GOT3 (cell line): Measurements from ENCODE around the gene HEXIM2.

Experiments used
- DNase-seq: peaks from one replicate; lab custom pipeline; 2025; ENCODE audit warnings: mixed read lengths; lab: John Stamatoyannopoulos, UW

HEXIM2 gene

DNA sequence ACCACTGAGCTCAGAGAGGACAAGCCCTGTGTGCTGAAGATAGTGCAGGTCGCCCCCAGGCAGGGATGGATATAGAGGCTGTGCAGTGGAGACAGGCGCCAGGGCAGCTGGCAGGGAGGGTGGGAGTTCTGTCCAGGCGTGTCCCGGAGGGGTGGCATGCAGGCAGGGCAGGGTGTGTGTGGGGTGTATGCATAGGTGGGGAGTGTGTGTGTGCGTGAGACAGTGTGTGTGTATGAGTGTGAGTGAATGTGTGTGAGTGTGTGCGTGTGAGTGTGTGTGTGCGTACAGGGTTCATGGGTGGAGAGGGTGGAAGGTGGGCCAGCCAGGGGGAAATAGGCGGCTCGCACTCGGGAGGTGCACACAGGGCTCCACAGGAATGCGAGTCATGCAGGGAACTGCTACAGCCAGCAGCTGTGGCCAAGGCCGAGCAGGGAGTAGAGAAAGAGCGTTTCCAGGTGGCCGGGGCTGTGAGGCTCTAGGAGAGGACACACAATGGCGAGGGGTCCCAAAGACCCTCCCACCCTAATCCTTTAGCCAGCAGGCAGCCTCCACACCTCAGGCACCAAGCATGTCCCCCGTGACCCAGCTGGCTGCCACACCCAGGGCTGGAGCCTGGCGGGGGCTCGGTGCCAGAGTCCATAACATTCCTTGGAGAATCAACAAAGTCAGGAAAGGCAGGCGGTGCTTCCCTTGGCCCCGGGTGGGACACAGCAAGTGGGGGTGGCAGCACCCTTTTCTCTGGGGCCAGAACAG lies 34.0 kb upstream of the HEXIM2 start:
- no peak for DNase-seq

DNA sequence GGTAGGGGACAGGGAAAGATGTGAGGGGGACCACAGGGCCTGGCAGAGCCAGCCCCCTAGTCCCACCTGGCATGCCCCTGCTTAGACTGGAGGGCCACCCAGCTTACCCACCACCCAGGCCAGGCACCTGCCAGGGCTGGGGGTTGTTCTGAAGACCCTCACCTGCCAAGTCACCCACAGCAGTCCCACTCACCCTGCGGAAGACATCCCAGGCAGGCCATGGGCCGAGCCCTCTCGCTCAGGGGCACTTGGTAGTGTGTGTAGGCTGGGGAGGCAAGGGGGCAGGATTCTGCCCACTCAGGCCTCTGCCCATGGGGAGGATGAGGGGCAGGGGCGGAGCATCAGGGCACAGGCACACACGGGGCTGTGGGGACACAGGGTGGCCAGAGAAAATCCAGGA lies 33.3 kb upstream of the HEXIM2 start:
- no peak for DNase-seq

DNA sequence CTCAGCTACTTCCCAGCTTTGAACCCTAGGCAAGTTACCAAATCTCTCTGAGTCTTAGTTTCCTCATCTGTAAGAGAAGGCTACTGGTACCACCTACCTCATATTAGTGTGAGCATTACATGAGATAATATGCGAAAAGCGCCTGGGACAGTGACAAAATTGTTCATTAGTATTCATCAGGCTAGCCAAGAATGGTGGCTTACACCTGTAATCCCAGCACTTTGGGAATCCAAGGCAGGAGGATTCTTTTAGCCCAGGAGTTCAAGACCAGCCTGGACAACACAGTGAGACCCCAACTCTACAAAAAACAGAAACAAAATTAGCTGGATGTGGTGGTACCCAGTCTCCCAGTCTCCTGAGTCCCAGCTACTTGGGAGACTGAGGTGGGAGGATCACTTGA lies 32.7 kb upstream of the HEXIM2 start:
- DNase-seq = no peak

DNA sequence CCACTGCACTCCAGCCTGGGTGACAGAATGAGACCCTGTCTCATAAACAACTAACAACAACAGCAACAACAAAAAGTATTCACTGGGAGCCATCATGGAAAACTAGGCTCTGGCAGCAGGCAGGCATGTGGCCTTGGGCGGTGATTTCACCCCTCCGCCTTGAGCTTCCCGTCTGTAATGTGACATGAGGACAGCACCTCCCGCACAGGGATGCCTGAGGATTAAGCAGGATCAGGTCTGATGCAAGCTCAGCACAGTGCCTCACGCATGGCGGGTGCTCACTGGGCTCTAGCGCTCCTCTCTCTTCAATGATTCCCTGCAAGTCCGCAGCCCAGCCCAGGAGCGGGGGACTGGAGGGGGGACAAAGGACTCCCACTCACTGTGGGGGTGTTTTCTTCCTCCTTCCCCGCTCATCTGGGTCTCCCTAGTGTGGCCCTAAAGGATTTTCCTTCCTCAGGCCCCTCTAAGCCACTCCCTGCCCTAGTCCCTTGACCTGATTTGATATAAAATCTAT lies 32.2 kb upstream of the HEXIM2 start:
- DNase-seq = no peak

DNA sequence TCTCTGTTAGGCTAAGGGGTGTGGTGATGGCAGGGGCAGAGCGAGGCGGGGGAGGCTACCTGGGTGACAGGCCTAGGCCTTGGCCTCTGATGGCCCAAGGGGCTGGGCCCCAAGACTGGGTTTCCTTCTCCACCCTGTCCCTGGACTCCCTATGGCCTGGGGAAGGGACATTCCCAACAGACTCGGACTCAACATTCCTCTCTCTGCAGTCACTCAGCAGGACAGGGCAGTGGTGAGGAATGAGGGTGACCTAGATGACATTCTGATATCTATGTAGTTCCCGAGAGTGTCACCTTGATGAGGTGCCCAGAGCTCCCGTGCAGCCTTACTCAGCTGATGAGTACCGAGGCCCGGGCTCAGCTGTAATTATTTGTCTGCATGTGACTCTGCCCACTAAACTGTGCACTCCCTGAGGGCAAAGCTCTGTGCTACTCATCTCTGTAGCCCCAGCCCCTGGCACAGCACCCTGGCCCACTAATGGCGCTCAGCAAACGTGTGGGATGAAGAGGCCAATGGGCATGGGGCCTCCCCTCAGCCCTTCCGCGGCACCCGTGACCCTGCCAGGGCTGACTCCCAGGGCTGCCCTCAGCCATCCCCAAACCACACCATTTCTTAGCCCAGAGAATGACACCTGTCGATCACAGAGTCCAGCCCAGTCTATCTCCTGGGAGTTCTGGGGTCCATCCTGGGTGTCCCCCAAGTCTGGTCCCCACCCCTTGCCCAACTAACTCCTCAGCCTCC lies 31.6 kb upstream of the HEXIM2 start:
- DNase-seq = no peak

DNA sequence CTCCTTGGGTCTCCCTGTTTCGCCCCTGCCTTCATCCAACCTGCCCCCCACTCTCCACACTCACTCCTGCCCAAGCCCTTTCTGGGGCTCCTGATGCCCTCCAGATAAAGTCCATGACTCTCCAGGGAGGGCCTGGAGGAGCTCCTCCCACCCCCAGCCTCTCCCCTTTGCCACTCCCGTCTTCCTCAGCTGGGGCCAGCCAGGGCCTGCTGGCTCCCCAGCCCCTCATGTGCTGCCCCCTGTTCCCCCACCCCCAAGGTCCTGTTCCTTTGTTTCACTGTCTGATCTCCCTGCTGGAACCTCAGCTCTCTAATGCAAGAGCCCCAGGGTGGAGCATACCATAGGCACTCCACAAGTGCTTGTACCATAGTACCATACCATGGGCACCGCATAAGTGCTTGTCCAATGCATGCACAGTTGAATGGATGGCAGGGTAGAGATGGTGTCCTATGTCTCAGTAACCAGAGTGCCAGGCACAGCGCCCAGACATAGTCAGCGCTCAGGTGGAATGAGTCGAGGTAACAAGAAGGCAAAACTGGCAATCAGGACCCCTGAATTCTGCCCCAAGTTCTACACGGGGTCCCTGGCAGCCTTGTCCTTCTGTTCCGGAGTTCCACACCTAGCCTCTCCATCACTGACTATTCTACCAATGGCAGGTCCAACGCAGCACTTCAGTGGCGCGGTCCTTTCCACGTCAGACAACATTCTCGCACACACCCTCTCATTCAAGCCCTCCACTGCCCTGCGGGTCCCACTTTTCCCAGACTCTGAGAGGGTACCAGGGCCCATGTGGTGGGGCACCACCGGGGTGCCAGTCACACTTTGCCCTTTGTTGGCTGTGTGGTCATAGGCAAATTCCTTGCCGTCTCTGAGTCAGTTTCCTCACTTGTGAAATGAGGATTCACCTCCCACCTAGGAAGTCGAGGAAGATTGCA lies 30.7 kb upstream of the HEXIM2 start:
- DNase-seq = no peak

DNA sequence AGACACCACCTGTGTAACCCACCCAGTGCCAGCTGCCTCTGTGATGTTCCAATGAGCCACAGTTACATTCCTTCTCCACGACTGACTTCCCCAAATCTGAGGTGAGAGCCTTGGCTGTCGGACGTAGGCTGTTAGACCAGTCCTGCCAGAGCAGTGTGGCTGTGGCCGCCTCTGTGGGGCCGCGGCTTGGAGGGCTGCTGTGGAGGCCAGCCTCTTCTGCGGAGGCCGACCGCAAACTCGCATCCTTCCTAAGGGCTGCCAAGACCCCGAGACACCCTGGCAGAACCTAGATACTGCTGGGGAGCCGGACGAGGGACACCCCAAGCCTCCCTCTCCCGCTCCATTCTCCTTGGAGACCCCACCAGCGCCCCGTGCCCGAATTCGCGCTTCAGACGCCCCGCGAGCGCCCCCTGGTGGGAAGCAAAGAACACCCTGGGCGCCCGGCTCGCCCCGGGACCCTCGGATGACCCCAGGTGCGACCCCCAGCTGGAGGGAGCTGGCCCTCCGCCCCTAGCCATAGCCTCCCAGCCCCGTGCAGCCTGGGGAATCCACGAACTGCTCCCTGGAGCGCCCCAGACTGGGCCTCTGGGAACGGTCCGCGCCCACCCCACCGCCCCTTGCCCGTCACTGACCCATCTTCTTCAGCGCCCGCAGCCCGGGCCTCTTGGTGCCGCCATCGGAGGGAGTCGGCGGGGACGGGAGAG lies 29.9 kb upstream of the HEXIM2 start:
- no peak for DNase-seq

DNA sequence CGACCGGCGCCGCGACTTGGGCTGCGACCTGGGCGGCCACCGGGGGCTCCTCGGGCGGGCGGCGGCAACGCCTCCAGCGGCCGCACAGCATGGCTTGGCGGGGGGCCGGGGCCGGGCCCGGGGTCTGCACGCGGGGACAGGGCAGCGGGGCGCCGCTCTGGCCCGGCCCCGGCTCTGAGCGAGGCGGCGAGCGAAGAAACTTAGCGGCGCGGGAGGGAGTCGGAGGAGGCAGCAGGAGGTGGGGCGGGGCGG lies 29.4 kb upstream of the HEXIM2 start, which contains the start of gene PLCD3:
Gene PLCD3 (minus strand): TSS at position 196 of the 252 bp plus-strand sequence. CDS start 105 bp downstream, at position 91.
- no peak for DNase-seq

DNA sequence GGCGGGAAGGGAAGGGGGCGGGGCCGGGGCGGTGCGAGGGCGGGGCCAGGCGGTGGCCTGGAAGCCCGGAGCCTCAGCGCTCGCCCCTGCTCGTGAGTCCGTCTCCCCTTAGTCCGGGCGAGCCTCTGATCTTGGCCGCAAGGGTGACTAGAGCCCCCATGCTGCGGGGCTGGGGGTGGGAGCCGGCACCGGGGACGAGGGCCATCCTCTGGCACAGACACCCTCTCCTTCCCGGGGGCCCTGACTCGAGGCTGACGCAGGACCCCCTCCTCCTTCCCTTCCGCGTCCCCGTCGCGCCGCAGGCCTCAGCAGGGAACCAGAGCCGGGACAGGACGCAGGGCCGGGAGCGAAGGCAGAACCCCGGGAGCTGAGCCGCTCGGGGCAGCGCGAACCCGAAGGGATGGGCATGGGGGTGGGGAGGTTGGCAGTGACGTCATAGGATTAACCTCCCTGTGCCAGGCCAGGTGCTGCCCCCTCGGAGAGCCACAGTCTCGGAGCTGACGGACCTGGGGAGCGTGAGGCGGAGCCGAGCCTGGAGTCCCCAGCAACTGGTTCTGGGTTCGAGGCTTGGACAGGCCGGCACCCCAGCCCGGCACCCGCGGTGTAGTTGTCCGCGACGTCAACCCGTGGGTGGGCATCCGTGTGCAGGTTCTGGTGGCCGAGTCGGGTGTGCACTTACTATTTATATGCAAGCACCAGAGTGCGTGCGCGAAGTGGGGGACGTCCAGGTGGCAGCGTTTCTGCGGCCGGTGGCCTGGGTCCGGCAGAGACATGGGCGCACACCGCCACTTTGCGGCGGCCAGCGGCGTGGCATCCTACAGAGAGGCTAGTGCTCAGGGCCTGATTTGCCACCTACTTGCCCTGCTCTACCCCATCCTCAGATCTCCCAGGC lies 28.9 kb upstream of the HEXIM2 start:
- peak; percentile 76 for DNase-seq

DNA sequence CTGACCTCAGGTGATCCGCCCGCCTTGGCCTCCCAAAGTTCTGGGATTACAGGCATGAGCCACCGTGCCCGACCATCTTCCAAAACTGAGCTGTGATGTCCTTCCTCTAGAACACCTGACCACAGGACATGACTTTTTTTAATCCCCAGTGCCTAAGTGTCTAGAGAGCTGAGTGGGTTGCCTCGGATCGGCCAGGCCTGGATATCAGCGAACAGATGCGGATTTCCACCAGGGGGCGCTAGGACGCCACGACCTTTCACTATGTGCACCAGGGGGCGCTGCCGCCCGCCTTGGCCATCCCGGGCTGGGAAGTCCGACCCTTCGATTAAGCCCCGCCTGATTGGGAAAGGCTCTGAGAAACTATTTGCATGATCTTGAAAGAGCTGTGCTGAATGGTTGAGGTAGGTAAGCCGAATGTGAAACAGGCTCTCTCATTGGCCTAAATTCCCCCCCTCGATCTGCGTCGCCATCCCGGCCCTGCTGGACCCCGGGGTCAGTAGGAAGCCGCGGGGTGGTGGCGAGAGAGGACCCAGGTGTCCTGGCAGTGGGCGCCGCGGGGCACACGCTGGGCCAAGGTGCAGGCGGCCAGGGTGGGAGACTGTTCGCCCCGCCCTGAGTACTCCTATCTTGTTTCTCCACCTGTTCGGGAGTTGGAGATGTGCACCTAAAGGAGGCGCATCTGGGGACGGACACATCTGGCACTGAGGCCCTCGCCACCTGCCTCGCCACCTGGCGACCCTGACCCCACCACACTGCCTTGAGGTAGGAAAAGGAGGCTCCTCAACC lies 26.3 kb upstream of the HEXIM2 start, which contains the start of gene ACBD4:
Gene ACBD4 (plus strand): TSS at position 496 of the 786 bp plus-strand sequence. CDS start 458 bp downstream, outside the sequence.
- DNase-seq = peak; percentile 91

DNA sequence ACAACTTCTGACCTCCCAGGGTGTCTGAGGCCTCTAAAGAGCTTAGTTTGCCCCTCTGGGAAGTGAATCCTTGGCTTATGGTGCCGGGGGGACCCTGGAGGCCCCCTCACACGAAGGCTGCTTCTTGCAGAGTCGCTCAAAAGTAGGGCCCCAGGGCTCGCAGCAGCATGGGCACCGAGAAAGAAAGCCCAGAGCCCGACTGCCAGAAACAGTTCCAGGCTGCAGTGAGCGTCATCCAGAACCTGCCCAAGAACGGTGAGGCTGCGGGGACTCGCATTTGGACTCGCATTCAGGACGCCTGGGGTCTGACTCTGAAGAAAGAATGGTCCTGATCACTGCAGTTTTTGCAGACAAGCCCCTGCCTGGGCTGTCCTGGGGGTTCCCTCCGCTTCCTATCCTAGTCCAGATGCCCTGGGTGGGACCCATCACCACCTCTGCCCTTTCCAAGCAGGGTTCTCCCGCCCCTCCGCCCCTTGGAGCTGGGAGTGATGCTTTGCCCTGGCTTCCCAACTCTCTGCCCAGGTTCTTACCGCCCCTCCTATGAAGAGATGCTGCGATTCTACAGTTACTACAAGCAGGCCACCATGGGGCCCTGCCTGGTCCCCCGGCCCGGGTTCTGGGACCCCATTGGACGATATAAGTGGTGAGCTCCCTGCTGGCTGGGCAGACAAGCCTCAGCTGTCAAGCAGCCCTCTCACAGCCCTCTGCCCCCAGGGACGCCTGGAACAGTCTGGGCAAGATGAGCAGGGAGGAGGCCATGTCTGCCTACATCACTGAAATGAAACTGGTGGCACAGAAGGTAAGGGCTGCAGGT lies 25.5 kb upstream of the HEXIM2 start:
- DNase-seq = no peak

DNA sequence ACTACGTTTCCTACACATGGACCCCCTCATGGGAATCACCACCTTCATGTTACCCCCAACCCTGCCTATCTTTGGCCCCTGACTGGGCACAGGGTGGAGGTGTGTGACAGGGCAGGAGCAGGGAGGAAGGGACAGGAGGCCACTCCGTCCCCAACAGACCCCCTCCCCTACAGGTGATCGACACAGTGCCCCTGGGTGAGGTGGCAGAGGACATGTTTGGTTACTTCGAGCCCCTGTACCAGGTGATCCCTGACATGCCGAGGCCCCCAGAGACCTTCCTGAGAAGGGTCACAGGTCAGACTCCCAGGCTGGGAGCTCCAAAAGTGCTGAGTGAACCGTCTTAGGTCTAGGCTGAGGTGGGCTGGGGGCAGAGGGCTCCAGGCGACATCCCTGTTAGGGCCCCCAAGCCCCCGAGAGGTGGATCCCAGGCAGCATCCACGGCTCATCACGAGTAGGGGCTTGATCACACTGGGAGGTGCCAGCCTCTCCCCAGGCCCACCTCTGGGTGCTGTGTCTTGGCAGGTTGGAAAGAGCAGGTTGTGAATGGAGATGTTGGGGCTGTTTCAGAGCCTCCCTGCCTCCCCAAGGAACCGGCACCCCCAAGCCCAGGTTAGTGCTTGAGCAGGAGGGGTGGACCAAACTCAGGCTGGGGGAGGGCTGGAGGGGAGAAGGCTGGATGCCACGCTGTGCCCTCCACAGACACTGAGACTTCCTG lies 24.7 kb upstream of the HEXIM2 start:
- no peak for DNase-seq

DNA sequence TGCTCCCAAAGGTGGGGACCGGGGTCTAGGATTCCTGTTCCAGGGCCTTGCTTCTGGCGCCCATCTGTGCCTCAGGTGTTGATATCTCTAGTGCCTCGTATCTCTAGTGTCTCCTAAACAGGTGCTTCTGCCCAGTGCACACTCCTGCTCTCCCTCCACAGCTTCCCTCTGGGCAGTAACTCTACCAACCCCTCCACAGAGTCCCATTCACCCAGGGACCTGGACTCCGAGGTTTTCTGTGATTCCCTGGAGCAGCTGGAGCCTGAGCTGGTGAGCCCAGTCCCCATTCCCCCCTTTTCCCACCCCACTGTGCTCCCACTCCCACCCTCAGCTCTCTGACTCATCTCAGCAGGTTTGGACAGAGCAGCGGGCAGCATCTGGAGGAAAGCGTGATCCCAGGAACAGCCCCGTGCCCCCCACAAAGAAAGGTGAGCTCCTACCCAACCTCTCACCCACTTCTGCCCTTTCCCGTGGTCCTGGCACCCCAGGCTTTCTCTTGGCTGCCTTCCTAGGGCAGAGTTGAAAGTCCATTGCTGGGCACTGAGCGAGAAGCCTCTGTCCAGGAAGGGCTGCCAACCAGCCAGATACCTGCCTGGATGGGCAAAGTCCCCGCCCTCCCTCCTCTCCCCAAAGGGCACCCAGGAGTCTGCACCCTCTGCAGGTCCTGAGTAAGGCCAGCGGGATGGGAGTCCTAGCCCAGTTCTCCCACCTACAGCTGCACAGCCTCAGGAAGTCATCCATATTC lies 23.9 kb upstream of the HEXIM2 start:
- DNase-seq = no peak

DNA sequence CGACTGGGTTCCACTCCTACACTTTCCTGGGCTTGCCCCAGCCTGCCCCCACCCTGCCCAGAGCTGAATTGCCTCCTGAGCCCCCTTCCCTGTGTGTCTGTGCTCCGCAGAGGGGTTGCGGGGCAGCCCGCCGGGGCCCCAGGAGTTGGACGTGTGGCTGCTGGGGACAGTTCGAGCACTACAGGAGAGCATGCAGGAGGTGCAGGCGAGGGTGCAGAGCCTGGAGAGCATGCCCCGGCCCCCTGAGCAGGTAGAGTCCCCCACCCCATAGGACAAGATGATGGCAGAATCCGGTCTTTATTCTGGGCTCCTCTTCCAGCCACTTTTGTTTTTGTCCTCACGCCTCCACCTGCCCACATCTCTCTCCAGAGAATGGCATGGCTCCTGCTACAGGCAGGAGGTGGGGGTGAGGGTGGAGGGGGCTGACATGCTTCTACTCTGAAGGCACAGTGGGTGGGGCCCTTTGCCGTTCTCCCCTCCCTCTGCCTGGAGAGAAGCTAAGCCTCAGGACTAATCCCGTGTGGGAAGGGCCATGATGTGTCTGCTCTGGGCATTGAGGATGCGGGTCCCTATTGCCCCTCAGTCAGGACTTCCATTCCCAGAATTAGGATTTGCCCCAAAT lies 22.7 kb upstream of the HEXIM2 start:
- DNase-seq = no peak

DNA sequence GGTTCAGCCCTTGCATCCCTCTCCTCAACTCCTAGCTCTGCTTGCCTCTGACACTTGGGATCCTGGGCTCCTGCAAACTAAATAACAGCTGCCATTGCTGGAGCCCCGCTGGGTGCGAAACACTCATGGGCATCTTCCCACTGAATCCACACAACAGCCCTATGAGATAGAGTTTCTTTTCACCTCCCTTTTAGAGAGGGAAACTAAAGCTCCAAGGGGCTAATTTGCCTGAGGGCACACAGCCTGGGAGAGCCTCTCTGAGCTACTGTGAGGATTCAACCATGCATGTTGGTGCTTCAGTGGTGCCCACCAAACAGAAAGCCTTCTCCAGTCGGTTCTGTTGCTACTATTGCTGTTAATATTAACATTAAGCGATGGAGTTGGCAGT lies 22.1 kb upstream of the HEXIM2 start:
- no peak for DNase-seq

DNA sequence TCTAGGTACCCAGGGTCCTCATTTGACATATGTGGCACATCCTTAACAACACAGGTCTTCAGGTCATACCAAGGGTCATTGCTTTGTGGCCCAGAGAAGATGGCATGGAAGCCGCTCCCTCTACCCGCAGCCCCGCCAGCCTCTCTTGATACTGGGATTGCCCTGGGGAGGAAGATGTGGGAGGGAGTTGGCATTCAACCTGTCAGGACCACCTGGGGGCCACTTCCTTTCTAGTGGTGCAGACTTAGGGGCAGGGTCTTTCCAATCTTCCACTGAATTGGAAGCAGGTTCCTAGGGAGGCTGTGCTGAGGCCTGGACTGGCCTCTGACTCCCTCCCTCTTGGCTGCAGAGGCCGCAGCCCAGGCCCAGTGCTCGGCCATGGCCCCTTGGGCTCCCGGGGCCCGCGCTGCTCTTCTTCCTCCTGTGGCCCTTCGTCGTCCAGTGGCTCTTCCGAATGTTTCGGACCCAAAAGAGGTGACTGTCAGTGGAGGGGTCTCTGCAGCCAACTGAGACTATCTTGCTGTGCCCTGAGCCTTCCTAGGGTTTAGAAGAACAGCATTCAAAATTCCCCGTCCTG lies 18.5 kb upstream of the HEXIM2 start:
- DNase-seq = no peak

DNA sequence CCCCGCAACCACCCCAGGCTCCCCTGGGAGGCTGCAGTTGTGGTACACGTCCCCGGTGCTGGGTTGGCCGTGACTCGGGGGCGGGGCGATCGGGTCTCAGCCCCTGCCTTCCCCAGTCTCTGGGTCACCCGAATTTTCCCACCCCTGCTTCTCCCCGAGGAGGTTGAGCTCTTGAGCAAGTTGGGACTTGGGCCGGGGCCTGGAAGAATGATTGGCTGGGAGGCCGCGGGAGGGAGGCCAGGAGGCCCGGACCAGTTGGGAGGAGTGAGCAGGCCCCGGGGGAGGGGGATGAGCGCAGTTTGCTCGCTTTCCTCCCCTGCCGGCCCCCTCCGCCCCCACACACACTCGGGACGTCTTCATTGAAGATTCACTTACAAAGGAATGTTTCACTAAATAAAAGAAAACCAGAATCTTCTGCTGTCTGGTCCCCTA lies 17.9 kb upstream of the HEXIM2 start:
- DNase-seq = peak; percentile 50
